Measurements from ENCODE around the gene RXRA.

DNA sequence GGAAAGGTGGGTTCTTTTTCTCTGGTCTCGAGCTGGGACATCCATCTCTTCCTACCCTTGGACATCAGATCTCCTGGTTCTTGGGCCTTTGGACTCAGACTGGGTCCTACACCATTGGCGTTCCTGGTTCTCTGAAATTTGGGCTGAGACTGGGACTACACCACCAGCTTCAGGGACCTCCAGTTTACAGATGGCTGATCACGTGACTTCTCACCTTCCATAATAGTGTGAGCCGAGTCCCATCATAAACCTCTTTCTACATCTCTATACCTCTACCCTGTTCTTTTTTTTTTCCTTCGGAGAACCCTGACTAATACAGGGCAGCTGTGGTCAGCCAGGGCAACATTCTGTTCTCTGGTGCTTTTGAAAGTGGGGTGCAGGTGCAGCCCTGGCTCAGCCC lies 27.2 kb upstream of the RXRA start:
- TF ChIP-seq ARNT (IDR thresholded peaks at IDR 0.05) = no peak
- TF ChIP-seq CTBP1 (IDR thresholded peaks at IDR 0.05; ENCODE audit: borderline replicate concordance) = no peak
- TF ChIP-seq SP1 (IDR thresholded peaks at IDR 0.05) = no peak
- TF ChIP-seq BHLHE40 (IDR thresholded peaks at IDR 0.05; ENCODE audit: borderline replicate concordance) = no peak
- TF ChIP-seq FOXK2 (IDR thresholded peaks at IDR 0.05) = no peak
- TF ChIP-seq FOXA1 (IDR thresholded peaks at IDR 0.05) = no peak
- TF ChIP-seq NFRKB (IDR thresholded peaks at IDR 0.05) = no peak
- TF ChIP-seq, protein P1, sequence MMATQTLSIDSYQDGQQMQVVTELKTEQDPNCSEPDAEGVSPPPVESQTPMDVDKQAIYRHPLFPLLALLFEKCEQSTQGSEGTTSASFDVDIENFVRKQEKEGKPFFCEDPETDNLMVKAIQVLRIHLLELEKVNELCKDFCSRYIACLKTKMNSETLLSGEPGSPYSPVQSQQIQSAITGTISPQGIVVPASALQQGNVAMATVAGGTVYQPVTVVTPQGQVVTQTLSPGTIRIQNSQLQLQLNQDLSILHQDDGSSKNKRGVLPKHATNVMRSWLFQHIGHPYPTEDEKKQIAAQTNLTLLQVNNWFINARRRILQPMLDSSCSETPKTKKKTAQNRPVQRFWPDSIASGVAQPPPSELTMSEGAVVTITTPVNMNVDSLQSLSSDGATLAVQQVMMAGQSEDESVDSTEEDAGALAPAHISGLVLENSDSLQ (IDR thresholded peaks at IDR 0.05) = no peak
- no peak for TF ChIP-seq L3MBTL2 (conservative IDR thresholded peaks at IDR 0.05)
- no peak for TF ChIP-seq FOXM1 (IDR thresholded peaks at IDR 0.05; ENCODE audit: borderline replicate concordance)
- no peak for TF ChIP-seq TARDBP (IDR thresholded peaks at IDR 0.05)
